ENCODE measurements around the gene CDK3. TPM values are rescaled to one million over a fixed set of nuclear protein-coding genes. Genes with fewer than 3 reads are reported as not detected.
A peak's percentile ranks its signal among the peaks of the same experiment; 100 is the strongest.

The CDK3 gene
- total and polyA plus RNA-seq, 2 of the 4 experiments (the other 2 are of a cell fraction) = 0.72 to 8.8 TPM

- CTCF ChIA-PET = interaction anchor here (0.6 kb wide), 1 partner anchor 40 kb away, joined by 3 read pairs; no protein-coding TSS in a partner anchor
- H3K9ac ChIP-seq (ENCODE audit: low read depth, low read length) = no peak overlapping the region
Measured at GRCh38 chr17:76054112-76054476, 53.4 kb downstream of the CDK3 start.

More at GRCh38 chr17:76054112-76054476, 53.4 kb downstream of the CDK3 start:
- Histone ChIP-seq H3K4ac (ENCODE audit: low read depth, low read length) (peak overlapping the region; percentile 35; the same call in 1 of the 2 replicates), H4K91ac (ENCODE audit: insufficient read depth, low read depth, low read length) (no peak overlapping the region), H3K79me1 (ENCODE audit: low read depth in 1 of 2, low read length in 2 of 2) (peaks cover 3 to 60% of the 10 kb centered on the region in 2 experiments), H3K27ac (ENCODE audit: insufficient read depth, low read length) (no peak overlapping the region), H2BK5ac (ENCODE audit: low read depth, low read length, poor library complexity, severe bottlenecking) (no peak overlapping the region), H4K20me1 (ENCODE audit: insufficient read depth, low read length) (peaks cover 36% of the 10 kb centered on the region), H2AK9ac (replicated peaks; ENCODE audit: low read depth, low read length, poor library complexity) (no peak overlapping the region), H4K8ac (ENCODE audit: low read depth in 2 of 2, low read length in 2 of 2) (no peak overlapping the region), H2AK5ac (ENCODE audit: low read depth, low read length) (no peak overlapping the region), H3K27me3 (ENCODE audit: control insufficient read depth, insufficient read depth, low read length) (no peaks in the 10 kb centered on the region), H3K23ac (ENCODE audit: low read depth, low read length) (no peak overlapping the region), H3K4me3 (ENCODE audit: insufficient read depth, low read depth, low read length) (no peak overlapping the region), H3K4me2 (ENCODE audit: low read depth, low read length) (no peak overlapping the region), H4K5ac (ENCODE audit: low read depth, low read length) (no peak overlapping the region), H3K36me3 (ENCODE audit: control insufficient read depth, insufficient read depth, low read length) (peaks cover 65% of the 10 kb centered on the region), H2BK15ac (ENCODE audit: low read depth, low read length) (no peak overlapping the region), H3K4me1 (ENCODE audit: control insufficient read depth, insufficient read depth, low read length) (no peaks in the 10 kb centered on the region; the same call in 1 of the 2 replicates), H3K56ac (ENCODE audit: extremely low read depth, insufficient read depth, low read length) (no peak overlapping the region), H3K18ac (ENCODE audit: low read depth, low read length) (no peak overlapping the region), H2BK20ac (ENCODE audit: low read depth, low read length) (no peak overlapping the region), H2BK120ac (ENCODE audit: low read depth, low read length) (no peak overlapping the region), H3K14ac (replicated peaks; ENCODE audit: low read depth, low read length) (peak overlapping the region; percentile 29; the same call in 1 of the 2 replicates), H3K9me3 (ENCODE audit: control insufficient read depth, insufficient read depth, low read length) (no peaks in the 10 kb centered on the region), H2AFZ (replicated peaks; ENCODE audit: low read length, poor library complexity) (peak overlapping the region; percentile 33), H3K9me1 (ENCODE audit: insufficient read depth, low read length) (peaks cover 16% of the 10 kb centered on the region)
- no peak for ATAC-seq (ENCODE audit: low read depth)
- BruUV-seq (replicated peaks) = no TSS peak
- dilution Hi-C loops (cut with HindIII; ENCODE audit: low sequenced_read_pairs, unreplicated experiment) (no loop called here), in situ Hi-C loops (cut with MboI; ENCODE audit: low sequenced_read_pairs) (no loop called here), intact Hi-C loops (cut with micrococcal nuclease) (no loop called here)
- peak; percentile 40 for DNase-seq
- TF ChIP-seq RCOR1 (IDR thresholded peaks at IDR 0.05; ENCODE audit: insufficient replicate concordance, low read length) (no peak), SMC3 (IDR thresholded peaks at IDR 0.05; ENCODE audit: low read depth, low read length) (no peak), CTCF (conservative IDR thresholded peaks at IDR 0.05; ENCODE audit: low read depth, low read length) (no peak), CHD1 (IDR thresholded peaks at IDR 0.05; ENCODE audit: low read depth, low read length) (no peak), CEBPB (IDR thresholded peaks at IDR 0.05; ENCODE audit: low read depth, low read length) (no peak), POLR2A (IDR thresholded peaks at IDR 0.05; ENCODE audit: low read depth, low read length) (no peak), BHLHE40 (IDR thresholded peaks at IDR 0.05; ENCODE audit: low read depth, low read length) (no peak), MAZ (IDR thresholded peaks at IDR 0.05; ENCODE audit: borderline replicate concordance, low read depth, low read length) (no peak), MXI1 (IDR thresholded peaks at IDR 0.05; ENCODE audit: borderline replicate concordance, low read depth, low read length) (no peak)
- TF ChIP-seq, protein P1, sequence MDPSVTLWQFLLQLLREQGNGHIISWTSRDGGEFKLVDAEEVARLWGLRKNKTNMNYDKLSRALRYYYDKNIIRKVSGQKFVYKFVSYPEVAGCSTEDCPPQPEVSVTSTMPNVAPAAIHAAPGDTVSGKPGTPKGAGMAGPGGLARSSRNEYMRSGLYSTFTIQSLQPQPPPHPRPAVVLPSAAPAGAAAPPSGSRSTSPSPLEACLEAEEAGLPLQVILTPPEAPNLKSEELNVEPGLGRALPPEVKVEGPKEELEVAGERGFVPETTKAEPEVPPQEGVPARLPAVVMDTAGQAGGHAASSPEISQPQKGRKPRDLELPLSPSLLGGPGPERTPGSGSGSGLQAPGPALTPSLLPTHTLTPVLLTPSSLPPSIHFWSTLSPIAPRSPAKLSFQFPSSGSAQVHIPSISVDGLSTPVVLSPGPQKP (IDR thresholded peaks at IDR 0.05; ENCODE audit: borderline replicate concordance, low read depth, low read length) = no peak
- POLR2A ChIA-PET (ENCODE audit: unreplicated experiment) = no interaction called here
- no CpG with 5 or more reads among the region's 4 CpGs for whole genome bisulfite sequencing, 2 experiments (ENCODE audit: extremely low coverage in 2 of 2, insufficient read length in 1 of 2)

Data from IMR-90 (cell line).